NCI-H1092 treated with DMSO at 0.1 percent for 48 hours (cell line): Measurements from ENCODE around the gene CNTNAP2.
"Not testable (repeated sequence)": the region's sequence is repeated elsewhere in the genome, so short reads cannot be mapped to it uniquely, and the experiment has no call there.

ENCODE experiments used
- DNase-seq: peaks from one replicate; lab custom pipeline; 2025; lab: John Stamatoyannopoulos, UW

CNTNAP2 gene

GRCh38 chr7:147096629-147097028, 980.0 kb downstream of the CNTNAP2 start:
- no peak for DNase-seq

GRCh38 chr7:147103224-147103623, 986.6 kb downstream of the CNTNAP2 start:
- DNase-seq: no peak

- no peak for DNase-seq
Measured at GRCh38 chr7:147106746-147107145, 990.1 kb downstream of the CNTNAP2 start.

GRCh38 chr7:147114525-147114924, 997.9 kb downstream of the CNTNAP2 start:
- DNase-seq: not testable (repeated sequence)

GRCh38 chr7:147136352-147136751, 1019.8 kb downstream of the CNTNAP2 start:
- DNase-seq: no peak

GRCh38 chr7:147145194-147145593, 1028.6 kb downstream of the CNTNAP2 start:
- DNase-seq: no peak

GRCh38 chr7:147146169-147146568, 1029.6 kb downstream of the CNTNAP2 start:
- no peak for DNase-seq

- peak; percentile 87 for DNase-seq
Measured at GRCh38 chr7:147151661-147152060, 1035.1 kb downstream of the CNTNAP2 start.

- no peak for DNase-seq
Measured at GRCh38 chr7:147153571-147153970, 1037.0 kb downstream of the CNTNAP2 start.

GRCh38 chr7:147161405-147161804, 1044.8 kb downstream of the CNTNAP2 start:
- DNase-seq: no peak

GRCh38 chr7:147170341-147171012, 1053.9 kb downstream of the CNTNAP2 start:
- DNase-seq: no peak

GRCh38 chr7:147171013-147171391, 1054.4 kb downstream of the CNTNAP2 start:
- DNase-seq: no peak

GRCh38 chr7:147173883-147174282, 1057.3 kb downstream of the CNTNAP2 start:
- DNase-seq: no peak

GRCh38 chr7:147182874-147183273, 1066.3 kb downstream of the CNTNAP2 start:
- no peak for DNase-seq

- DNase-seq: no peak
Measured at GRCh38 chr7:147183276-147183675, 1066.7 kb downstream of the CNTNAP2 start.

GRCh38 chr7:147188467-147188866, 1071.9 kb downstream of the CNTNAP2 start:
- no peak for DNase-seq

- no peak for DNase-seq
Measured at GRCh38 chr7:147193476-147193875, 1076.9 kb downstream of the CNTNAP2 start.

GRCh38 chr7:147196481-147196880, 1079.9 kb downstream of the CNTNAP2 start:
- DNase-seq: peak; percentile 51

- no peak for DNase-seq
Measured at GRCh38 chr7:147197006-147197405, 1080.4 kb downstream of the CNTNAP2 start.

GRCh38 chr7:147199868-147200267, 1083.3 kb downstream of the CNTNAP2 start:
- no peak for DNase-seq

GRCh38 chr7:147207988-147208387, 1091.4 kb downstream of the CNTNAP2 start:
- DNase-seq: no peak

- DNase-seq: no peak
Measured at GRCh38 chr7:147231275-147231674, 1114.7 kb downstream of the CNTNAP2 start.

- DNase-seq: no peak
Measured at GRCh38 chr7:147235645-147236382, 1119.2 kb downstream of the CNTNAP2 start.

- DNase-seq: no peak
Measured at GRCh38 chr7:147240468-147240867, 1123.9 kb downstream of the CNTNAP2 start.
